Left renal pelvis (tissue), 4 donors: Measurements from ENCODE around the gene GFAP. TPM values are rescaled to one million over a fixed set of nuclear protein-coding genes. Genes with fewer than 3 reads are reported as not detected.

Source experiments
- DNase-seq, 4 donors: peaks; one replicate each; pipeline ENCODE4 v3.0.0-alpha.2; 2013; ENCODE audit warnings: low read depth in 4 of 4, low spot score in 3 of 4
- polyA plus RNA-seq, 4 donors: library from polyadenylated mRNA; unstranded; fragments of 120-200 nt; gene quantifications; one replicate each; pipeline ENCODE4 v1.2.1, GENCODE V29; 2013; ENCODE audit not compliant: insufficient read length in 4 of 4

GFAP gene
- polyA plus RNA-seq, 4 donors, result 0.35 to 1.3 (median 0.67) TPM

DNA sequence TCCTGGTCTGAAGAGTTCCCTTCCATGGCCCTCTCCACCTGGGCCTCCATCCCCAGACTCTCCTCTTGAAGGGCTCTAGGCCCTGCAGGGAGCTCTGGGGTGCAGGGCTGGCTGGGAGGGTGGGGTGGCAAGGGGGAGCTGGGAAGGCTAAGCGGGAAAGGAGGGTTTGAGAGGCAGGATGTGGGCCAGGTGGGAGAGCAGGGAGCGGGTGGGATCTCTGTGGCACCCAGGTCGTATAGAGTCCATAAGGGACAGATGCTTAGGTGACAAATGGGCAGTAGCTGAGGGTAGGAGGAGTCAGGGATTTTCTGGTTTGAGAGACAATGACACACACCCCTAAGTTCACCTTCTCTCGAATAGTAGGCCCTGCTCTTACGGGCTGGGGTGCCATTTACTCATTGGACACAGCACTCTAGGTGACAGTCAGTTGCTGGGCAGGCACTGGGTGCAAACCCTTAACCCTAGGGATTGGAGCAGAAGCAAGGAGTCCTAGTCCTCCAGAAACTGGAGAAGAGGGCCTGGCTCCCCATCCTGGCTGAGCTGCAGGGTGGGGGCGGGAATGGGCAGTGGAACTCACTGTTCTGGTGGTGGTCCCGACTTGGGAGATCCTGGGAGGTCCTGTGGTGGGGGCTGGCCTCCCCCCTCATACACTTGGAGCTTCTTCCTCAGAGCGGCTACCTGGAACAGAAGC, 16.9 kb upstream of the GFAP start:
- DNase-seq, result no peak

DNA sequence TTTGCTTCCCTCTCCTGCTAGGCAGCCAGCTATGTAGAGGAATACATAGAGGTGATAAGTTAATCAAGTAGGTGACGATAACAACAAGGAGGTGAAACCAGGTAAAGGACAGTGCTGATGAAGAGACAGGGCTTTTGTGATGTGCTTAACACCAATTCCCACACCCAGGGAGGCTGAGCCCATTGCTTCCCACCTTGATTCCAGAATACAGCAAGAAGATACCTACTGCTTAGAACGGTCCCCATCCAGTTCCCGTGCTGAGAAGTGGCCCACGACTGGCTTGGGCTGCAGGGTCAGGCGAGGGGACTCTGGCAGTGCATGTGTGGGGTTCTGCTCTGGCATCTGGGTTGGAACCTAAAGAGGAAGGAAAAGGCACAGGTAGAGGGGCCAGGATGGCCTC, 16.1 kb upstream of the GFAP start:
- DNase-seq, result no peak

DNA sequence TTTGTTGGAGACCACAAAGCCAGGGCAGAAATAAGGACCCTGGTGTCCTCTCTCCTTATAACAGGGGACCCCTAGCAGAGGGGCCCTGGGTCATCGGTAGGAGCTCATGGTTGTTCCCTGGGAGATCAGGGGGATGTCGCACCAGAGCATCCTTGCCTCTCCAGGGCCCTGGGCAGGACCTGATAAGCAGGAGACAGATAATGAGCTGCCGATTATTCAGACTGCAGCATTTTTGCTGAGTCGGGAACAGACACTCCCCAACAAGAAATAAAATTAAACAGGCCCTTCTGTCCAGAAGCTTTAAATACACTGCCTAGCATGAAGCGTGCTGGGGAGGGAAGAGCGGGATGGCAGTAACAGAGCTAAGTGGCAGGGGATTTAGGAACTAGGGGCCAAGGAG, 15.4 kb upstream of the GFAP start:
- DNase-seq, result no peak

DNA sequence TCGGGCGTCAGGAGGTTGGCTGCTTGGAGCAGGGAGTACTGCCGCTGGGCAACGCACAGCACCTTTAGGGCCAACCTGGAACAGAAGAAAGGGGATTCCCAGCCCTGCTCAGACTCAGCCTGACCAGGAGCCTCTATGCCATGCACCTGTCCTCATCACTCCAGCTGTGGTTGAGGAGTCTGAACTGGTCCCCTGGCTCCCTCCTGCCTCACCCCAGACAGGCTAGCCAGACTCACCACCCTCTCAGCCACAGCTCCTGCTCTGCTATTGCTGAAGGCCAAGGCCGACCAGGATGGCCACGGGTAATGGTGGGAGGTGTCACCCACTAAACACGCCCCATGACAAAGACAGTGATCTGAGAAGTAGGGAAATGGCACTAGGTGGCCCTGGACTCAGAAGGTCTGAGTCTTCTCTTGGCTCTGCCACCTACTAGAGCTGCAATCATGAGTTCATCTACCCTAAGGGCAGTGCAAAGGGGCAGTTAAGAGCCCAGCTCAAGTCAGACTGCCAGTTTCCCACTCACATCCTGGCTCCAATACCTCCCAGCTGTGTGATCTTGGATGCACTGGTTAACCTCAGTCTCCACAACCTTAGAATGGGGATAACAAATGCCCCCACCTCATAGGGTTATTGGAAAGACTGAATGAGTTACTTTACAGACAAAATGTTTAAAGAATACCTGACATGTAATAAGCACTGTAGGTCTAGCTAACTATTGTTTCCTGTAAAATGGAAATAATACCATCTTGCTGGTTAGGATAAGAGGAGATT, 13.8 kb upstream of the GFAP start:
- no peak for DNase-seq

DNA sequence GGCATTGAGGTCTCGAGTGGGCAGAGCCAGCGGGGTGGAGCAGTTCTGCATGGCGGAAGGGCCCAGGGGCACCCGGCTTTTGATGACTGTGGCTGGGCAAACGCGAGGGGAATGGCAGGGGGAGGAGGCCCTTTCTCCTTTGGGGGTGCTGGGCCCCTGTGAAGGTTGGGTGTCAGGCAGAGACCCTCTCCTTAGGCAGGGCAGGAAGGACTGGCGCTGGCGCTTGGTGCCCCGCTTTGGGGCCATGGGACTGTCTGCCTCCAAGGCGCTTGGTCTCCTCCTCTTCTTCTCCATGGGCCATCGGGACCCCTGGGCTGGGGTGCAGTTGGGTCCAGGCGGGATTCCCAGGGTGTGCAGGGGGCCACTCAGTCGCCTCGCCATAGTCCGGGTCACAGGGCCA, 12.8 kb upstream of the GFAP start:
- no peak for DNase-seq

DNA sequence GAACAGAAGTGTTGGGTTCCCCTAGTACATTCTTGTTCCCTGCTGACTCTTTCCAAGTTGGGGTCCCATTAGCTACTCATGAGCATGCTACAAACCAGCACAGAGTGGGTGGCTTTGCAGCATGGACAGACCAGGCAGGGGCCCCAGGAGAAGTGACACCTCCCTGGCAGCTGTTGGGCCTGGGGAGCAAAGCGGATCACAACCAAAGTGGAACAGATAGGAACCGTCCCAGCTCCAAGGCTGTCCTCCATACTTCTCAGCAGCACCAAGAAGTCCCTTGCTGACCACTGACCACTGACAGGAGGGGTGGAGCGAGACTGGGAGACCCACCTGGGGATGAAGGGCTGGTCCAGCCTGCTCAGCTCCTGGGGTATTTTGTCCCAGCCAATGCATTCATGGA, 12.4 kb upstream of the GFAP start:
- no peak for DNase-seq

DNA sequence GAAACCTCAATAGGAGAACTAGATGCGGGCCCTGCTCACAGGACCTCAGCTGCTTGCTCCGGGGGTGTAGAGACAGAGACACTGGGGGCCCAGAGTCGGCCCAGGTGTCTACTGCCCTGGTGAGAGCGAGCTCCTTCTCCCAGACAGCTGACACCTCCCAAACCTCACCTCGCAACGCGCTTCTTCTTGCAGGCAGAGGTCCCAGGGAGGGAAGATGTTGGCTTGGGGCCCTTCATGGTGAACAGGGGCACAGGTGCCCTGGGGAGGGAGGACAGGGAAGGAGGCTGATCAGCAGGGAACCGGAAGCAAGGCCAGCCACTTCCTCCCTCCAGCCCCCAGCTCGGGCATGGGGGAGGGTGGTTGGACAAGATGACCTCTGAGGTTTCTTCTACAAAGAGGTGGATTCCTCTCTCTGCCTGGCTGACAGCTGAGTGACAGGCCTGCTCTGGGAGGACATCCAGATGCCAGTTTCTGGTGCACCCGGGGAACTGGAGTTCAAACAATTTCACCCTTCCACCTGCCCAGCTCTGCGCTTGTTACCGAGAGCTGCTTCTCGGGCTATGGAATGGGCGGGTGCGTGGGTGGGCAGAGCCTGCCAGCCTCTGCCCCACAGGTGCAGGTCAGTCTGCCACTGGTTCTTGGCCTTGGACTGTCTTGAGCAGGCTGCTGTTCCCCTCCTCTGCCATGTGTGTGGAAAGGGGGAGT, 11.7 kb upstream of the GFAP start:
- DNase-seq, result no peak

DNA sequence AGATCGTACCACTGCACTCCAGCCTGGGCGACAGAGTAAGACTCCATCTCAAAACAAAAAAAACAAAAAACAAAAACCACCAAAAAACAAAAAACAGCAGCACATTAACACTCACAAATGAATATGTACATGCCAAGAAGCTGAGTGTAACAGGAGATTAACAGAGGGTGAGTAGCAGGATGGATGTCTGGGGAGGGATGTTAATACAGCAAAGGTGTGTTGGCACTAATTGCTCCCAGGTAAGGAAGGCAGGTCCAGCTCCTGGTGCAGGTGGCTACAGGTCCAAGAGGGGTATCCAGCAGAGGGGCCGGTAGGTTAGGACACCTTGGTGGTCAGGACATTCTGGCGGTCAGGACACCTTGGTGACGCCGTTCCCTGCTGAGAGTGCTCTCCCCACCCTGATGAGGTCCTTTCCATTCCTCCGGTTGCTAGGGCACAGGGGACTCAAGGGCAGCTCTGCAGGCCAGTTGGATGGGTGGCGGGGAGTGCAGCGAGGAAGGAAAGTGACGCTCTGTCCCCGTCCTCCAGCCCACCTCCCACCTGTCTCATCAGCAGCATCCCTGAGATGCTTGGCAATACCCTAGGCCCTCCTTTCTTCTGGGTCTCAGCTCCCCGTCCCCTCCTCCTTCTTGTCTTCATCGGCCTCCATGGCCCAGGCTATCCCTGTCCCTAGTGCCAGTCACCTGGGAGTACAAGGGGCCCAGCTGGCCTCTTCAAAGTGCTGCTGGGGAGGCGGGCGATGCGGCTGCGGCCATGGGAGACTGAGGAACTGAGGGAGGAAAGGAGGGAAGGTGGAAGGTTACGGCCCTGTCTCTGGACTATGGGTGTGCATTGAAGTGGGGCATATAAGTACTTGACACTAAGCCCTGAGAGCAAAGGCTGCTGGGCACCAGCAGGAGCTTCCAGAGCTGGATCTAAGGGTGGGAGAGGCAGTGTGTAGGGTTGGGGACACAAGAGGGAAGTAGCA, 10.7 kb upstream of the GFAP start:
- DNase-seq, result no peak

DNA sequence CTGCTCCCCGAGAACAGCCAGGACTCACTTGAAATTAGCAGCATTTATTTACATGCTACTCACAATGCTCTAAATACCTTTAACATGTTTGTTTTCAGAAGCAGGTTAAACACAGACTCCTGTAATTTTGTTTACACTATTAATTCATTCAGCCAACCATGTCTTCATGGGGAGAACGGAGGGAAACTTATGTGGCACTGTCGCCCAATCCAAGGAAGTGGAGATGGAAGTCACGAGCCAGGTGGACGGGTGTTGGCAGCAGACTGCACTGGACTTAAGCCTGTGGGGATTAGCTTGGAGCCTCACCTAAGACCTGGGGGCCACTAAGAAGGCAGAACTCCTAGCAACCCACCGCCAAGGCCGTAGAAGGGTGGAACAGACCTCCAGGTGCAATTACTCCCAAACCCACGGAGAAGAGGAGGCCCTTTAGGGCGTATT, 8.8 kb upstream of the GFAP start:
- no peak for DNase-seq

DNA sequence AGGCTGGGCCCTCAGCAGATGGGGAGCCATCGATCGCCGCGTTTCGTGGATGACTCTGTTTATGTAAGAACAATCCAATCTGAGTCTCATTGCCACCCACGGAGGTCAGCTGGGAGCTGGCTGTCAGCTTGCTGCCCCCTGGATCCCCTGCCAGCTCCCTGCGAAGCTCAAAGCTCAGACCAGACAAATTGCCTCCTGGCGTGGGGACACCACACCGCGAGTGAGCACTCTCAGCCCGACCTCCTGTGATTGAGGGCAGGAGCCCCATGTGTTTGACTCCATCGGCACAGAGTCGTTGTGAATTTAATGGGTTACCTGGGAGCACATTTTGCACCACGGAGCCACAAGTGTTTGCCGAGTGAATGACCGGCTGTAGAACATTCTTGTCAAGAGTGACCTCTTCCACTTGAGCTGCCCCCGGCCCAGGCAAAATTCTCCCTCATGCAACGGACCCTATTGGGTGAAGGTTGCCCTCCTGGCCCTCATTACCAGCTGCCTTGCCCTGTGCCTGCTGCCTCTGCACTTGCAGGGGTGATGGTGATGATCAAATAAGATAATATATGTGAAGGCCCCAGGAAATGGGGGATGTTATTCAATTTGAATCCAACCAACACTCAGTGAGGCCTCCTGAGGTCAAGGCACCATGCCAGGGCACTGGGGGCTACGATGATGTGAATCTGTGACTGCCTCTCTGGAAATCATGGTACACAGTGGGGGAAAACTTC, 7.6 kb upstream of the GFAP start:
- no peak for DNase-seq

DNA sequence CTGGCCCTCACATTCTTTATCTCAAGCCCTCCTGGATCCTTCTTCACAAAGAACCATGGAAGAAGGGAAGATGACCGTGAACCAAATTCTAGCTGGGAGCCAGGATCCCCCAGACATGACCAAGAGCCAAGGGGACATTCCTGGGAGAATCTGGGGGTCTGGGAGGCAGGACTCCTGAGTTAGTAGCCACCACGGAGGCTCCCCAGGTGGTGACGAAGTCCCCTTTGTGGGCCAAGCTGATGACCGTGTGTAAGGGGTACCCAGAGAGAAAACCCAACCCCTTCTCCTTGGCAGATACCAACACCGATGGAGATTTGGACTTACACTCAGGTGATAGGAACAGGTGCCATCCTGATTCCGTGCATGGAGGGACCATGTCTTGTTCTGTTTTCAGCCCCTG, 6.8 kb upstream of the GFAP start:
- no peak for DNase-seq

DNA sequence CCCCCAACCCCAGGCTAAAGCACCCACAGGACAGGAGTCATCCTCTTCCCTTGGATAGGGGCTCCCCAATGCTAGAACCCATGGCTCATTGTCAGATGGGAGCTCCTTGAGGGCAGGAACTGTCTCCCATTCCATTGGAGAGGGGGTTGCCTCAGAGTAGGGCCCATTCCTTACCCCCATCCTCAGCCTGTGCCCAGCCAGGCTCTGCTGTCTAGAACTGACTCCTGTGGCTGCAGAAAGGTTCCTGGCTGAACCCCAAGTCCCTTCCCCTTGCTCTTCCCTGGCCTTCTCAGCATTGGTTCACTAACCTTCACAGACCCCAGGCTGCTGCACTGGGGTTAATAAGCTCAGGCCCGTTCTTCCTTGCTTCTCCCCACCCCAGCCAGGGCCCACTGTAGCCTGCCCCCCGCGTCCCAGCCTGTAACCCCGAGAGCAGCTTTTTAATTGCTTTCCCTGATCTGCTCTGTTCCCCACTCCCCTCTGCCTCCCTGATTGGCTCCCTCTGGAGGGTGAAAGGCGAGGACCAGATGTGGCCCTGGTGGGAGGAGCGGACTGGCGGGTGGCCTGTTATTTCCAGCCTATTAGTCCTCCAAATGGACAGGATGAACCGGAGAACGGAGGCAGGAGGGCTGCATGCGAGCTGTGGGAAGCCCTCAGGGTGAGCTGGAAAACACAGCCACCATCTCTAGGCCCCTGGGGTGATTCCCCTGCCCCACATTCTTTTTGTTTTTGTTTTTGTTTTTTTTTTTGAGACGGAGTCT, 6.0 kb upstream of the GFAP start:
- DNase-seq, result no peak

DNA sequence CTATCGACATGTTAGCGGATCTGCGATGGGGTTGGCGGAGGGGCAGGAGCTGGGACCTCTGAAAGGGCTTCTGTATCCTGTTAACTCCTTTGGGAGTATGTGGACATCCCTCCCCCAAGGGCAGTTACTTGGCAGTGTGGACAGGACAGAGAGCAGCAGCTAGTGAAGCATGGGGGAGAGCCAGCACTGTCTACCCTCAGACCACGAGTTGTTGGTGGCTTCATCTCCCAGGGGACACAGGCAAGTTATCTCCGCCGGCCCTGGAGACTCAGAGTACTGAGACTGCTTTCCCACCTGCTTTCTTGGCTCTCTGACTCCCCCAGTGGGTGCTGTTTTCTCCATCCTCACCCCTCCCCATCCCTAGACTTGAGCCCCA, 5.3 kb upstream of the GFAP start:
- DNase-seq, result no peak

DNA sequence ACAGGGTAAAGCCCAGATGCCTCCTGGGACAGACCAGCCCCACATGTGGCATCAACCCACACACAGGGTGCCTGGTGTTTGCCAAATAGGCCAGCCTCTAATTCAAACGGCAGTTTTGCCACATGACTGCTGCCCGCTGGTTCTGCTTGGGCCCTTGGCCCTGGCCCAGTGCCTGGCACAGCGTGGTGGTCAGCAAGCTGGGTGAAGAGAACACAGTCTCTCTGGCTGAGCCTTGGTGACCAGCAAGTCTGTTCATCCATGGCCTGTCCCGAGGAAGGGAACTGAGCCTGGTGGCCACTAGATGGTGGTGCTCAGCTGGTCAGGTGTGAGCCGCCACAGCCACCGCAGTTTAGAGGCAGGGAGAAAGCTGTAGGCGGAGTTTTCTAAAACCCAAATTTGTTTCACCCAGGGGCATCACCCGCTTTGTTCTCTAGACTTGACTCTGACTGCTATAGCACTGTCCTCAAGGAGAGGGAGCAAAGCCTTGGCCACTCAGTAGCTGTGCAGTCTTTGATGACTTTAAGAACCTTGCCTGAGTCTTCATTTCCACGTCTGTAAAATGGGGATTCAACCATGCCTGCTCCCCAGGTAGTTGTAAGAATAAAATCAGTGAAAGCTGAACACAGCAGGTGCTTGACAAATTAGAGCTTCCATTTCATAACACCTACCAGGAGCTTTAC, 4.7 kb upstream of the GFAP start:
- peak in 2 of 4 donors; percentile 52 to 61 for DNase-seq

DNA sequence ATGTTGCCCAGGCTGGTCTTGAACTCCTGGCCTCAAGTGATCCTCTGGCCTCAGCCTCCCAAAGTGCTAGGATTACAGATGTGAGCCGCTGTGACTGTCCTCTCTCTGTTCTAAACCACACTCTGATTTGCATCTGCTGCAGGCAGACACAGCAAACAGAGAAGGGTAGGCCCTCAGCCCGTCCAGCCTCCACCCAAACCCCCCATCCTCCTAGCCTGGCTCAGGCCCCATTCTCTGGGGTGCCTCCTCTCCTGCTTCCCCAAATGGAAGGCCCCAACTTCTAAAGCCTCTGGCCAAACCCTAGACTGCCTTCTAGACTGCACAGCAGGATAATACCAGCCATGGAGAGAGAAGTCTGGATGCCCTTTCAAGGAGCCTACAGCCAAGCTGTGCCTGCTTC, 4.1 kb upstream of the GFAP start:
- DNase-seq, result no peak

DNA sequence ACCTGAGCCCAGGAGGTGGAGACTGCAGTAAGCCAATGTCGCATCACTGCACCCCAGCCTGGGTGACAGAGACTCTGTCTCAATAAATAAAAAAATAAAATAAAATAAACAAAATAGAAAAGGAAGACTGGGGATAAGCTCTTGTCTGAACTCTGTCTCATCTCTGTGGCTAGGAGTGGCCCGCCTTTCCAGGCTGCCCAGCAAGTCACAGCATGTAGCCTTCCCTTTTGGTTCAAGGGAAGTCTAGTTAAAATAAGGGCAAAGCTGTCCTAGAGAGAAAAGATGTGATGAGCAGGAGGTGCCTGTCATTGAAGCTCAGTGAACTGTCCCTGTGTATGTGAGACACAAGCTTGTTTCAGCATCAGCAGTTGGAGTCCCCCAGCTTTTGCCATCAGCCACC, 2.7 kb upstream of the GFAP start:
- no peak for DNase-seq

DNA sequence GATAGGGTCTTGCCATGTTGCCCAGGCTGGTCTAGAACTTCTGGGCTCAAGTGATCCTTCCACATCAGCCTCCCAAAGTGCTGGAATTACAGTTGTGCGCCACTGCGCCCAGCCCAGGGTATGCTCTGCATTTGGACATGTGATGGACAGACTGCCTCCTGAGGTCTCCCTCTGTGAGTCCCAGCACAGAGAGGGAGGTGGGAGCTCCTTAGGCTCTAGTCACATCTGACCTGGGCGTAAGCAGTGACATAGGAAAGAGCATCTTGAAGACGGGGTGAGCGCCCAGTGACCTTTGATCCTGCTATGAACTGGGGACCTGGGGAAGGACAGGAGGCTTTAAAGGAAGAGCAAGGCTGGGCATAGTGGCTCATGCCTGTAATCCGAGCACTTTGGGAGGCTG, 2.2 kb upstream of the GFAP start:
- DNase-seq, result no peak

DNA sequence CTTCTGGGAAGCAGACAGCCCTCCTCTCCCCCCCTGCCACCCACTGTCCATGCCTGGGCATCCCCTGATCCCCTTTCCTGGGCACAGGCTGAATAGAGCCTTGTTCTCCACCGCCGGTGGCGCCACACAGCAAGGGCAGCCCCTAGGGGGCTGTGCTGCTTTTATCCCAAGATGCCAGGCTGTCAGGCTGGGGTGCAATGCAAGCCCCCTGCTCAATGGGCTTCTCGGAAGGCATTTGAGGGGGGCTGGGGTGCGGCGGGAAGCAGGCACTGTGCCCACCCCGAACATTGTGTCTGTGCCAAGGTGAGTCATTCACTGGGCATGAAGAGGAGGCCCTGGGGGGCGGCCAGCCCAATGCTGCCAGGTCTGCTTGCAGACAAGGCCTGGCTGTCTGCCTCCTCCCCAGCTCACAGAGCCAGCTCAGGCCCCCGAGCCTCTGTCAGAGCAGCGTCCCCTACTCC, 1.5 kb upstream of the GFAP start:
- no peak for DNase-seq
